ENCODE data around the gene RAD51B. TPM values are rescaled to one million over a fixed set of nuclear protein-coding genes. Genes with fewer than 3 reads are reported as not detected.

Gene RAD51B
- total and polyA plus RNA-seq, 4 donors: 2.5 to 95.0 (median 9.6) TPM

DNA sequence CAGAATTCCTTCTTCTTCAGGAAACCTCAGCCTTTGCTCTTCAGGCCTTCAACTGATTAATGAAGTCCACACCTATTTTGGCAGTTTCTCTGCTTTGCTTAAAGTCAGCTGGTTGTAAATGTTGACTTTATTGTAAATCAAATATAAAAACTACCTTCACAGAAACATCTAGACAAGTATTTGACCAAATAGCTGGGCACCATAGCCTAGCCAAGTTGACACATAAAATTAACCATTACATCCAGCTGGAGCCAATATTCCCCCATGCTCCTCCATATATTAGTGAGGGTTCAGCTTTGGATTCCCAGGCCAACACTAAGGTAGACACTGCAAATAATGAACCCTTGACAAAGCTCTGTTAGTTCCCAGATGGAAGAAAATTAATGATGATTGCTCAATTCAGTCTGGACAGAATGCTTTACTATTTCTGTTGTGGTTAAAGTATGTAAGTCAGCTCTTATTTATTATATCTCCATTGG, 847.8 kb downstream of the RAD51B start:
- no peak for TF ChIP-seq CTCF (IDR thresholded peaks at IDR 0.05; ENCODE audit: control extremely low read depth, extremely low read depth)
- no peak overlapping the region for H3K27ac ChIP-seq (ENCODE audit: low read depth in 1 of 2, low read length in 1 of 2)
- peaks cover 14 to 60% (median 44%) of the 10 kb centered on the region in 5 donors for H3K4me1 ChIP-seq (ENCODE audit: control insufficient read depth in 5 of 5, insufficient read depth in 5 of 5, low read length in 5 of 5)
- no peaks in the 10 kb centered on the region for H3K27me3 ChIP-seq (ENCODE audit: control insufficient read depth in 3 of 3, insufficient read depth in 3 of 3, low read length in 2 of 3)
- no peak overlapping the region for H3K9ac ChIP-seq (ENCODE audit: insufficient read depth in 1 of 2, low read length in 2 of 2)
- no peaks in the 10 kb centered on the region for H3K9me3 ChIP-seq (ENCODE audit: control insufficient read depth in 4 of 4, insufficient read depth in 3 of 4, low read length in 3 of 4)
- no peak overlapping the region for H3K4me3 ChIP-seq
- DNase-seq (peak in 2 of 3 donors; percentile 7 to 72), ATAC-seq (ENCODE audit: insufficient read depth, low FRiP score) (no peak)
- no peaks in the 10 kb centered on the region for H3K36me3 ChIP-seq (ENCODE audit: control insufficient read depth in 4 of 4, insufficient read depth in 4 of 4, low read length in 4 of 4)

- Histone ChIP-seq H3K9ac (ENCODE audit: insufficient read depth in 1 of 2, low read length in 2 of 2) (no peak overlapping the region), H3K27me3 (ENCODE audit: control insufficient read depth in 3 of 3, insufficient read depth in 3 of 3, low read length in 2 of 3) (no peaks in the 10 kb centered on the region), H3K9me3 (ENCODE audit: control insufficient read depth in 4 of 4, insufficient read depth in 3 of 4, low read length in 3 of 4) (no peaks in the 10 kb centered on the region), H3K4me3 (no peak overlapping the region), H3K27ac (ENCODE audit: low read depth in 1 of 2, low read length in 1 of 2) (peak overlapping the region in 1 of 2 donors; percentile 54), H3K4me1 (ENCODE audit: control insufficient read depth in 5 of 5, insufficient read depth in 5 of 5, low read length in 5 of 5) (peaks cover 14 to 60% (median 44%) of the 10 kb centered on the region in 5 donors), H3K36me3 (ENCODE audit: control insufficient read depth in 4 of 4, insufficient read depth in 4 of 4, low read length in 4 of 4) (no peaks in the 10 kb centered on the region)
- DNase-seq (peak in 1 of 3 donors; percentile 8), ATAC-seq (ENCODE audit: insufficient read depth, low FRiP score) (no peak)
- TF ChIP-seq CTCF (IDR thresholded peaks at IDR 0.05; ENCODE audit: control extremely low read depth, extremely low read depth): no peak
- WGBS, 2 donors: 97% methylated on average over 4 of the region's 4 CpGs
Measured at GRCh38 chr14:68668028-68668427, 848.4 kb downstream of the RAD51B start.

- no peak overlapping the region for H3K4me3 ChIP-seq
- H3K27ac ChIP-seq (ENCODE audit: low read depth in 1 of 2, low read length in 1 of 2): peak overlapping the region in 1 of 2 donors; percentile 12
- H3K9ac ChIP-seq (ENCODE audit: insufficient read depth in 1 of 2, low read length in 2 of 2): no peak overlapping the region
- peaks cover 0 to 4% (median 0%) of the 10 kb centered on the region in 4 donors for H3K9me3 ChIP-seq (ENCODE audit: control insufficient read depth in 4 of 4, insufficient read depth in 3 of 4, low read length in 3 of 4)
- no peaks in the 10 kb centered on the region for H3K27me3 ChIP-seq (ENCODE audit: control insufficient read depth in 3 of 3, insufficient read depth in 3 of 3, low read length in 2 of 3)
- peaks cover 14 to 60% (median 45%) of the 10 kb centered on the region in 5 donors for H3K4me1 ChIP-seq (ENCODE audit: control insufficient read depth in 5 of 5, insufficient read depth in 5 of 5, low read length in 5 of 5)
- DNase-seq: no peak
- ATAC-seq (ENCODE audit: insufficient read depth, low FRiP score): no peak
- 84 to 88% methylated on average over 7 of the region's 7 CpGs for WGBS, 2 donors
- H3K36me3 ChIP-seq (ENCODE audit: control insufficient read depth in 4 of 4, insufficient read depth in 4 of 4, low read length in 4 of 4): no peaks in the 10 kb centered on the region
- no peak for TF ChIP-seq CTCF (IDR thresholded peaks at IDR 0.05; ENCODE audit: control extremely low read depth, extremely low read depth)
Measured at GRCh38 chr14:68668531-68668930, 849.0 kb downstream of the RAD51B start.

GRCh38 chr14:68669111-68669511, 849.5 kb downstream of the RAD51B start:
- no peak for TF ChIP-seq CTCF (IDR thresholded peaks at IDR 0.05; ENCODE audit: control extremely low read depth, extremely low read depth)
- Histone ChIP-seq H3K9ac (ENCODE audit: insufficient read depth in 1 of 2, low read length in 2 of 2) (no peak overlapping the region), H3K27ac (ENCODE audit: low read depth in 1 of 2, low read length in 1 of 2) (peak overlapping the region in 1 of 2 donors; percentile 58), H3K4me3 (no peak overlapping the region), H3K4me1 (ENCODE audit: control insufficient read depth in 5 of 5, insufficient read depth in 5 of 5, low read length in 5 of 5) (peaks cover 14 to 59% (median 44%) of the 10 kb centered on the region in 5 donors), H3K9me3 (ENCODE audit: control insufficient read depth in 4 of 4, insufficient read depth in 3 of 4, low read length in 3 of 4) (peaks cover 0 to 4% (median 0%) of the 10 kb centered on the region in 4 donors), H3K36me3 (ENCODE audit: control insufficient read depth in 4 of 4, insufficient read depth in 4 of 4, low read length in 4 of 4) (no peaks in the 10 kb centered on the region), H3K27me3 (ENCODE audit: control insufficient read depth in 3 of 3, insufficient read depth in 3 of 3, low read length in 2 of 3) (no peaks in the 10 kb centered on the region)
- DNase-seq (peak in 1 of 3 donors; percentile 19), ATAC-seq (ENCODE audit: insufficient read depth, low FRiP score) (no peak)
- 65 to 68% methylated on average over 3 of the region's 3 CpGs for WGBS, 2 donors
